ENCODE measurements around the gene POLR1B.
"Not testable (repeated sequence)": the region's sequence is repeated elsewhere in the genome, so short reads cannot be mapped to it uniquely, and the experiment has no call there.

Gene POLR1B

GRCh38 chr2:112540906-112541305 lies 1.4 kb upstream of the POLR1B start:
- DNase-seq (ENCODE audit: low read depth, low spot score): no peak

- DNase-seq (ENCODE audit: low read depth, low spot score): no peak
Measured at GRCh38 chr2:112541315-112542122, 746 bp upstream of the POLR1B start.

GRCh38 chr2:112542984-112543661 lies 858 bp downstream of the POLR1B start:
- no peak for DNase-seq (ENCODE audit: low read depth, low spot score)

- no peak for DNase-seq (ENCODE audit: low read depth, low spot score)
Measured at GRCh38 chr2:112547333-112547732, 5.1 kb downstream of the POLR1B start.

- no peak for DNase-seq (ENCODE audit: low read depth, low spot score)
Measured at GRCh38 chr2:112548980-112549379, 6.7 kb downstream of the POLR1B start.

- no peak for DNase-seq (ENCODE audit: low read depth, low spot score)
Measured at GRCh38 chr2:112566104-112566503, 23.8 kb downstream of the POLR1B start.

- not testable (repeated sequence) for DNase-seq (ENCODE audit: low read depth, low spot score)
Measured at GRCh38 chr2:112566508-112566907, 24.2 kb downstream of the POLR1B start.

- no peak for DNase-seq (ENCODE audit: low read depth, low spot score)
Measured at GRCh38 chr2:112572005-112572404, 29.7 kb downstream of the POLR1B start.

GRCh38 chr2:112577756-112578155 lies 35.5 kb downstream of the POLR1B start:
- no peak for DNase-seq (ENCODE audit: low read depth, low spot score)

- no peak for DNase-seq (ENCODE audit: low read depth, low spot score)
Measured at GRCh38 chr2:112579241-112579640, 37.0 kb downstream of the POLR1B start.

- no peak for DNase-seq (ENCODE audit: low read depth, low spot score)
Measured at GRCh38 chr2:112580084-112580483, 37.8 kb downstream of the POLR1B start.

- no peak for DNase-seq (ENCODE audit: low read depth, low spot score)
Measured at GRCh38 chr2:112582314-112582746, 40.1 kb downstream of the POLR1B start.

- DNase-seq (ENCODE audit: low read depth, low spot score): no peak
Measured at GRCh38 chr2:112583497-112584133, 41.4 kb downstream of the POLR1B start.

GRCh38 chr2:112584134-112584890 lies 42.0 kb downstream of the POLR1B start, which contains the start of gene CHCHD5:
Gene CHCHD5 (plus strand): TSS chr2:112584609. CDS start chr2:112584648, 39 bp downstream.
- peak; percentile 84 for DNase-seq (ENCODE audit: low read depth, low spot score)

- DNase-seq (ENCODE audit: low read depth, low spot score): no peak
Measured at GRCh38 chr2:112584891-112585250, 42.6 kb downstream of the POLR1B start.

- no peak for DNase-seq (ENCODE audit: low read depth, low spot score)
Measured at GRCh38 chr2:112585400-112585799, 43.1 kb downstream of the POLR1B start.

GRCh38 chr2:112585873-112586464 lies 43.7 kb downstream of the POLR1B start:
- no peak for DNase-seq (ENCODE audit: low read depth, low spot score)

GRCh38 chr2:112588611-112589045 lies 46.4 kb downstream of the POLR1B start:
- DNase-seq (ENCODE audit: low read depth, low spot score): no peak

GRCh38 chr2:112591413-112591812 lies 49.1 kb downstream of the POLR1B start:
- no peak for DNase-seq (ENCODE audit: low read depth, low spot score)

GRCh38 chr2:112593736-112594135 lies 51.5 kb downstream of the POLR1B start:
- no peak for DNase-seq (ENCODE audit: low read depth, low spot score)

Data from activated naive CD8-positive, alpha-beta T cell treated with anti-CD3 and anti-CD28 coated beads, Interleukin-2, amount 50 U/mL, for 16 hours (primary cell).